ENCODE results near the gene MAB21L3.

Gene MAB21L3

DNA sequence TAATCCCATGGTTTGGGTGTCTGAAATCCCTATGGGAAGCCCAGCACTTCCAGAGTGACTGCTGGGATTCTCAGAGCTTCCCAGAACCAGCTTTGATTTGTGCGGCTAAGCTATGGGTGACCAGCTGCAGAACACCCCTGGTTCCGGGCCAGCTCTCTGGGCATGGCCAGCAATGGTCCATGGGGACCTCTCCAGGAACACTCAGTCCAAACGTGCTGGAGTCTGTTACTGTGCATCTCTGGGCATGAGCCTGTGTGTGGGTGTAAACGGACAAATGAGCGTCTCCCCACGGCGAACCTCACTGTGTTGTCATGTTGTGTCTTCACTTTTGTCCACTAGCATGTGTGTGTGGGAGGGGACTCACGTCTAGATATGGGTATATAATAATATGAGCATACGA, 54.4 kb downstream of the MAB21L3 start:
- DNase-seq (ENCODE audit: low read depth): no peak

DNA sequence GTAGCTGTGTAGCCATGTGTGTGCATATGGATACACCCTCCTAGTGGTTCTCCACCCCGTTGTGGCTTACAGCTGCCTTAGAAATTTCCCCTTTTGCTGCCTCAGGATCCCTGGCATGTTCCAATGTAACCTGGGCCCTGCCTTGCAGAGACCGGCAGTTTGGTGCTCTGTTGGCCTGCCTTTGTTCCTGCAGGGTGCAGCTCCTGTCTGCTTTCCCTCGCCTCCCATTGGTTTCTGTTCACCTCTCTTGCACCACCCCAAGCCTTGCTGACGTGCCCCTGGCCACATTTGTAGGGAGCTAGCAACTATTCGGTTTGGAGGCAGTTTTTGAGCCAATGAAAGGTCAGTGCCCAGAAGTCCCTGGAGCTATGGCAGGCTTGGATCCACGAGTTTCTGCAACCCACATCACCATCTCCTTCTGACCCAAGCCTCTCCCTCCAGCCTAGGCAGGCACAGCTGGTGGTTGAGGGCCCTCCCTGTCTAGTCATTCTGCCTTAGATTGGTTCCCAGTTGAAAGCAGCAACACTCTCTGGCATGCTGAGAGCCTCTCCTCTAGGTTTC, 54.9 kb downstream of the MAB21L3 start:
- no peak for DNase-seq (ENCODE audit: low read depth)

DNA sequence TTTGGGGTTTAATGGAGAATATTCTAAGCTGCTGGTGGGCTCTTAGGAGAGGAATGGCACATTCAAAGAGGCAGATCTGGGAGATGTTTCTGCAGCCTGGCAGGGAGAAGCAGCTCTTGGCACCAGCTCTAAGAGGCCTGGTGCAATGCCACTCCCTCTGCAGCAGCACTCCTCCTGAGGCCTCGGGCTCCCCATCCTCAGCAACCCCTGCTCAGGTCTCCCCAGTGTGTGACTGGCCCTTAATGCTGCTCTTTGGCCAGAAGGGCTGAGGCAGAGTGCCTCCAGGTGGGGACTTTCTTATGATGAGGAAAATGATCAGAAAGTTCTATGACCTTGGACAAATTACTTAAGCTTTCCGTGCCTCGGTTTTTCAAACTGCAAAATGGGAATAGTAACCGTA, 55.5 kb downstream of the MAB21L3 start:
- no peak for DNase-seq (ENCODE audit: low read depth)

DNA sequence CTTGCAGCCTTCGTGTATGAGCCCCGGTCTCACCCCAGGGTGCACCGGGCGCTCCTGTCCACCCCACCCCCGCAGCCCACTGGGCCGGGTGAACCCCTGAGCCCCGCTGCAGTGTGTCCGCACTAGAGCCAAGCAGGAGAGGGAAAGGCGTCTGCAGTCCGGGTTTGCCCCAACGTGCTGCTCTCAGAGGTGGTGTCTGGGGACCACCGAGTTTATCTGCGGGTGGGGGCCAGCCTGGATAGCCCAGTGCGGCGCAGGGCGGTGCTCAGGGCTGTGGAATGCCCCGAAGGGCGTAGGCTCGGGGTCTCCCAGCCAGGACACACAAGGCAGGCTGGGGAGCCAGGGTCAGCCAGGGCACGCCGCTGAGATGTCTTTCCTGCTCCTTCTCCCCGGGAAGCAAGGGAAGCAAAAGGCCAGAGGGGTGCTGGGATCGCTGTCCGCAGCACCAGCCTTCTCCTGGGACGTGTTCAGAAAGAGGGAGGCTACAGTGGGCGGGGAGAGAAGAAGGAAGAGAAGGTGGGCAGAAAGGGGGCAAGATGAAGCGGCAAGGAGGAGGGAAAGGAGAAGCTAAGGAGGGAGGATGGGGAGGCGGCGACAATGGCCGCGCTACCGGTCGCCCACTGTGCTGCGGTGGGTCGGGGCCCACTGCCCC, 56.6 kb downstream of the MAB21L3 start:
- DNase-seq (ENCODE audit: low read depth): no peak

DNA sequence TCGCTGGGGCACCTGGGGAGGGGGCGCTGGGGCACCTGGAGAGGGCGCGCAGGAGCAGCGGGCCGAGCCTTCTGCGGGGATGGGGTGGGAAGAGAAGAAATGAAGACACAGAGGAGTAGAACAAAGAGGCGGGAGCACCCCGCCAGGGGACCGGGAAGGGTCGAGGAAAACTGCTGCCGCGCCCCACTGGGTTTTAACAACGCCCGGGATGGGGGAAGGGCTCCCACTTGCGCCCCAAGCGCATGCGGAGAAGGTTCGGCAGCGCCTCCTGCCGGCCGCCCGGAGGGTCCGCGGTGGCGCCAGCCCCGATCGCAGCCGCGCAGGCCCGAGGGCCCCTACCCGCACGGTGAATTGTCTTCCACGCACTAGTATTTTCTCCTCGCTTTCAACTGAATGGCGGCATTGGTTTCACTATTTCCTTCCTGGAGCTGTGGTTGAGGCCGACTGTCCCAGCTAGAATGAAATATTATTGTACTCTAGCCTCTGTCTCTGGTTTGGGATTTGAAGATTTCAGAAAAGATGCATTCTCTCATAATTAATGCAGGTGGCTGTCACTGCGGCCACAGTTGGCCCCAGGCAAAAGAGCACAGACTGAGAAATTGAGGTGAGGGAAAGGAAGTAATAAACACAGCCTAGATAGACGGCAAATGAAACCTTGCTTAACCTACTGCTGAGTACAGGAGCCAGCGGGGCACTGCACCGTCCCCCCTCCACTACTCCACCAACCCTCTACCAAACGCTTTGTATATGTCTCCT, 57.3 kb downstream of the MAB21L3 start:
- DNase-seq (ENCODE audit: low read depth): no peak

DNA sequence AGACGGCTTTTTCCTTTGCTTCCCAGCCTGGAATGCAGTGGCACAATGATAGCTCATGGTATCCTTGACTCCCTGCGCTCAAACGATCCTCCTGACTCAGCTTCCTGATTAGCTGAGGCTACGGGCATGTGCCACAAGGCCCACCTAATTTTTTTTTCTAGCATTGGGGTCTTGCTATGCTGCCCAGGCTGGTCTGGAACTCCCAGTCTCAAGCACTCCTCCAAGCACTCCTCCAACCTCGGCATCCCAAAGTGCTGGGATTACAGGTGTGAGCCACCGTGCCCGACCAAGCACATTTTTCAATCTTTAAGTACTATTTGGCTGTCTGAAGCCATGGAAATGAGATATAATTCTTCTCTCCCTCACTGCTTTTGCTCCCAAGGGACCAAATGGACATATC, 58.7 kb downstream of the MAB21L3 start:
- no peak for DNase-seq (ENCODE audit: low read depth)

DNA sequence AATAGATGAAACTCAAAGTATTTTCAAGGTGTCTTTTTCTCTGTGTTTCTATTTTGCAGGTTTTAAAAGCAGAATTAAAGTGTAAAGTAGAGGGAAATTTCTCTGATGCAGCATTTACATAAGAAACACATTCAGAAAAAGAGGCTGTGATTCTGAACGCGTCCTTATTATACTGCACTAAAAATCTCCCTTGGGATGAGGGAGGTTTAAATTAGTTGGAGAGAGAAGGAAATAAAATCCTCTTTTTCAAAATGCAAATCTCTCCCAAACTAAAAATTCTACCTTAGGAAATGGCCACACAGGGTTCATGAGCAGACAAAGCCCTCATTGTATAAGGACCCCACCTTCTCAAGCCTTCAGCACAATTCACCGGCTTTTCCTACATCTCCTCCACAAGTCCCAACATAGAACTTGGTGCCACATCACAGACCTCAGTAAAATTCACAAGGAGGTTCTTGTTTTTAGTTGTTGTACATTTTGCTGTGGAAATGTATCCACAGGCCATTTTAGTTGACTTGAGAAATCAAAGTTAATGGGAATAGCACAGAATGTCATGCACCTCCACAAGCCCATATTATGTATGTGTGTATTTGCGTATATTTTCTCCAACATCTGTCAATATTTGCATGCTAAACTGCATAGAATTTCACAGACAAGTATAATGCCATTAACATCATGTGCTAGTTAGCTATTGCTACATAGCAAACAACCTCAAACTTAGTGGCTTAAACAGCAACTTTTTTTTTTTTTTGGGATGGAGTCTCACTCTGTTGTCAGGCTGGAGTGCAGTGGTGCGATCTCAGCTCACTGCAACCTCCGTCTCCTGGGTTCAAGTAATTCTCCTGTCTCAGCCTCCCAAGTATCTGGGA, 59.8 kb downstream of the MAB21L3 start:
- no peak for DNase-seq (ENCODE audit: low read depth)

DNA sequence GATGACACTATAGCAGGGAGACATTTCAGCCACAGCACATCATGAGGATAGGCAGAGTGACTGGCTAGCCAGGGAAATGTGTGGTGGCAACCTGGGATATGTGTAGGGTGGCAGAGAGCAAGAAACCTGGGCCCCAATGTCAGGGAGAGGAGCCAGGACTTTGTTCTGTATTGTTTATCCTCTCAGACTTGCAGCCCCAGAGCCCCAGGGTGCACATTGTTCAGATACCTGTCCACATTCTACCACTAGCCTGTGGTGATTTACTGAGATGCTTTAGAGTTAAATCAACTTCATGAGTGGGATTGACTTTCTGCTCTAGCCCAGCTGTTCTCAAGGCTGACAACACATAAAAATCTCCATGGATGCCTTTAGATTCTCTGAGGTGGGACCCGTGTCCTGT, 61.5 kb downstream of the MAB21L3 start:
- no peak for DNase-seq (ENCODE audit: low read depth)

DNA sequence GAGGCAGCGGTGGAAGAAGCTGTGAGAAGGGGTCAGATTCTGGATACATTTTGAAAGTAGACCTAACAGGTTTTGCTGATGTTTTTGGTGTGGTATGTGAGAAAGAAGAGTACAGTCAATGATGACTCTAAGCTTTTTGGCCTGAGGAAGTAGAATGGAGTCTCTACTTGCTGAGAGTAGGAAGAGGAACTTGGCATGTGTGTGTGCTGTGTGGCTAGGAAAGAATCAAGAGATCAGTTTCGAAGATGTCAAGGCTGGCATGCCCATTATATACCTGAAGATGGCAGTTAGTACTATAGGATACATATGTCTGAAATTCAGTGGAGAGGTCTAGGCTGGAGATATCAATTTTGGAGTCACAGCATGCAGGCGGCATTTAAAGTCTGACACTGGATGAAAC, 64.4 kb downstream of the MAB21L3 start:
- no peak for DNase-seq (ENCODE audit: low read depth)

DNA sequence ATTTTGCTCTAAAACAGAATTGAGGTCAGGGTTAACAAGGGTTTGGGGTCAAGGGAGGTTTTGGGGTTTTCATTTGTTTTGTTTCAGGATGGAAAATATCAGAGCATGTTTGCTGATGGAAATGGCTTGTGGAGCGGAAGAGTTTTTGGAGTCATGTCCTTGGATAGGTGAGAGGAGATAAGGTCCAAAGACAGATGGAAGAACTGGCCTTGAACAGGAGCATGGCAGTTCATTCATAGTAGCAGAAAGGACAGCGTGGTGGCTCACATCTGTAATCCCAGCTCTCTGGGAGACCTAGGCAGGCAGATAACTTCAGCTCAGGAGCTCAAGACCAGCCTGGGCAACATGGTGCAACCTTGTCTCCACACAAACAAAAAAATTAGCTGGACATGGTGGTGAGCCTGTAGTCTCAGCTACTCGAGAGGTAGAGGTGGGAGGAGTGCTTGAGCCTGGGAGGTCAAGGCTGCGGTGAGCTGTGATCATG, 65.1 kb downstream of the MAB21L3 start:
- DNase-seq (ENCODE audit: low read depth): no peak

DNA sequence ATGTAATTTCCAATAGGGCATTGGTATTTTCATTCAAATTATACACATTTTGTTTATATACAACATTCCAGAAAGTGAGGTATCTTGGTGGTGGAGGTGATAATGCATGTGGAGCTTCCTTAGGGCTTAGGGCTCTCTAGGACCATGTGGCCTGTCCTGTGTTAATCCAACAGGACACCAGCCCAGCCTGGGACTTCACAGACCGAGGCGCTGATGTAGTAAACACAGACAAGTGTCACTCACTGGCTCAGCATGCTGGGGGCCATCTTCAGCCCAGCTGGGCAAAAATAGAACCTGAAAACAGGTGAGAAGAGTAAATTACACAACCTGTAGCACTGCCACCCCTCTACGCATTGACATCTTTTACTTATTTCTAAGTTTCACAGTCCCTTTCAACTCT, 66.7 kb downstream of the MAB21L3 start:
- DNase-seq (ENCODE audit: low read depth): no peak

DNA sequence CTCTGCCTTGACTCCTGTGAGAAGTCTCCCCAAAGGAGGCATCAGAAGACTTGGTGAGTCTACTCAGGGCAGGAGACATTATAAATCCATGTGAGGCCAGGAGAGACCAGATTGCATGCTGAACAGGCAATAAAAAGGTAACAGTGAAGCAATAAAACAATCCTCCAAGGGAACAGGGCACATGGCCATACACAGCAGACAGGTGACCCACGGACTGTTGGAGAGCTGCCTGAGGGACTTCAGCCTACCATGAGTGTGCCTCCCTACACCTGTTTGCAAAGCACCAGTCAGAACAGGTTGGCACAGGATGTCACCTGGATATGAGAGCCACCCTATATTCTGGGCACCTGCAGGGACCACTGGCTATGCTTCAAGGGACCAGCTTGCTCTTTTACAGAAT, 67.6 kb downstream of the MAB21L3 start:
- no peak for DNase-seq (ENCODE audit: low read depth)

DNA sequence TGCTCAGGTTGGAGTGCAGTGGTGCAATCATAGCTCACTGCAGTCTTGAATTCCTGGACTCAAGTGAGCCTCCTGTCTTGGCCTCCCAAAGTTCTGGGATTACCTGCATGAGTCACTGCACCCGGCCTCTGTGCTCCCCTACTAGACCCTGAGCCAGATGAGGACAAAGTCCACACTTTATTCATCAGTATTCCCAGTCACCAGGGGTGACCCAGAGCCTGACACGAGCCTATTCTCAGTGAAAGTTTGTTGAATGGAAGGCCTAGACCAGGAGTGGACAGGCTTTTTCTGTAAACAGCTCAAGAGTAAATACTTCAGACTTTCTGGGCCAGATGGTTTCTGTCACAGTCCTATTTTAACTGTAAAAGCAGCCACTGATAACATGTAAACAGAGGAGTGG, 68.2 kb downstream of the MAB21L3 start:
- no peak for DNase-seq (ENCODE audit: low read depth)

DNA sequence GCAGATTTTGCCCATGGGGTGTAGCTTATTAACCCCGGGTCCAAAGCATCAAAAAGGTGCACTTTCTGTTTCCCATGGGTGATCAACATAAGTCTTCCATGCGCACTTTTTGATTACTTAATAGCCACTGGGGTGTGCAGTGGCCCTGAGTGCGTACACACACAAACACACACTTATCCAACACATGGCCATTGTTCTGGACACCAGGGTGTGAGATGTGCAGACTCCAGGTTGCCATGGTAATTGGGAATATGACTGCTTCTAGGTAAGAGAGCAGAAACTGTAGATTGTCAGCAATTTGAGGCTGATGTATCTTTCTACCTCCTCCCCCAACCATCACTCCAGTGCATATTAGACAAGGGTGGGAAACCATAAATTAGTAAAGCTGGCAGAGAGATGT, 68.8 kb downstream of the MAB21L3 start:
- no peak for DNase-seq (ENCODE audit: low read depth)

DNA sequence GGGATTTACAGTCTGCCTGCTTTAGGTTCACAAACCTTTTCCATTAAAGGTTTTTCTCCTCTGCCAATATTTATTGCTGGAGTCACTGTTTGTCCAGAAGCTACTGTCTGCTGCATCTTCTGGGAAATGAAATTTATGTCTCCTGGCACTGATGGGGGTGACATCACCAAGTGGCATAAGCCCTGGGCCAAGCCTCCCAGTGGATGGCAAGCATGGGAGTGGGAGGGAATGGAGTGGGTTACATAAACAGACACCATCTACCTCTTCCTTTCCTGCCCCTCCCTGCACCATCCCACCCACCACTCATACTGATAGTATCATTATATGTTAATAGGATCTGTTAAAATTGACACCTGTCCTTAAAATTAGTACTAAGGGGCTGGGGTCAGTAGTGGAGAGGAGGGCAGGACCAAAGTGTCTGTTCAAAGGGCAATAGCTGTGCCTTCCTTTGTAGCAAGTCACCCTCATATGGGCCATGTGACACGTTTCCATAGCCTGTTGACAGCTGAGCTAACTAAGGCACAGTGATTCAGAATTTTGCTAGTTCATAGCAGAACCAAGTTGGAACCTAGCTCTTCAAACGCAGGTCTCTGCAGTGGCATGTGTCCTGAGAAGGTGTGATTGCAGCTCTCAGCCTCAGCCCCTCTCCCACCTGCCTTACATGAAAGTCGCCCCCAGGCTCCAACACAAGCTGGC, 71.0 kb downstream of the MAB21L3 start:
- no peak for DNase-seq (ENCODE audit: low read depth)
